Vagina (tissue), 2 donors: ENCODE results near the gene ZGPAT. TPM values are rescaled to one million over a fixed set of nuclear protein-coding genes. Genes with fewer than 3 reads are reported as not detected.
"Not testable (repeated sequence)": the region's sequence is repeated elsewhere in the genome, so short reads cannot be mapped to it uniquely, and the experiment has no call there.

ENCODE experiments used
- DNase-seq, 2 donors: peaks; one replicate each; pipeline ENCODE4 v3.0.0-alpha.2; 2017; ENCODE audit errors: extremely low spot score in 2 of 2
- H3K27ac ChIP-seq: fragments of 200-600 bp; sonication (generic); one replicate; pipeline ENCODE4 v1.5.1; 2019
- H3K27me3 ChIP-seq: fragments of 200-600 bp; sonication (generic); one replicate; pipeline ENCODE4 v1.5.1; 2019
- H3K36me3 ChIP-seq, 2 donors: fragments of 200-600 bp; sonication (generic); one replicate each; pipeline ENCODE4 v1.5.1; 2017 to 2019
- H3K4me1 ChIP-seq: fragments of 200-600 bp; sonication (generic); one replicate; pipeline ENCODE4 v1.5.1; 2019
- H3K4me3 ChIP-seq, 2 donors: fragments of 200-600 bp; sonication (generic); 1 replicate in 1 of 2; 2 replicates in 1 of 2; pipeline ENCODE4 v1.5.1; 2016 to 2019
- H3K9me3 ChIP-seq: fragments of 200-600 bp; sonication (generic); one replicate; pipeline ENCODE4 v1.5.1; 2019
- POLR2A ChIP-seq, 2 donors: fragments of 450-650 bp; IDR thresholded peaks; one replicate each; pipeline ENCODE4 v1.6.1; 2017; ENCODE audit warnings: antibody characterized with exemption in 2 of 2, mild to moderate bottlenecking in 2 of 2, moderate library complexity in 2 of 2
- POLR2AphosphoS5 ChIP-seq, 2 donors: sonication (generic); formaldehyde crosslinking; IDR thresholded peaks; one replicate each; pipeline ENCODE4 v1.9.0; 2017; ENCODE audit warnings: antibody characterized with exemption in 2 of 2, mild to moderate bottlenecking in 2 of 2, low read depth in 1 of 2; ENCODE audit not compliant: insufficient read depth in 1 of 2
- intact Hi-C: fragments of 100-400 bp; cut with DNase I; formaldehyde crosslinking; loops from one replicate; pipeline ENCODE4 v1.15.1; 2023
- total RNA-seq: library from RNA; depleted of rRNA; stranded (reverse); fragments of >200 nt; gene quantifications from one replicate; pipeline ENCODE4 v1.2.3, GENCODE V29; 2016
- TF ChIP-seq, protein P1 (sequence below), 3 experiments: fragments of 450-650 bp in 2 of 3; fragments of 200-600 bp in 1 of 3; sonication (generic) in 1 of 3; IDR thresholded peaks; one replicate each; pipeline ENCODE4 v1.5.1; 2017 to 2019; ENCODE audit warnings: antibody characterized with exemption in 3 of 3, mild to moderate bottlenecking in 2 of 3, moderate library complexity in 2 of 3

Gene ZGPAT
- 30.4 TPM for total RNA-seq

GRCh38 chr20:63707558-63708300 lies at the start of gene ZGPAT, which contains the start of gene ARFRP1:
Gene ZGPAT, plus strand, starts transcription at chr20:63708039. Its CDS starts 542 bp downstream, at chr20:63708581.
Gene ARFRP1, minus strand, starts transcription at chr20:63707976. Its CDS starts 885 bp downstream, at chr20:63707091.
- DNase-seq = no peak
- Histone ChIP-seq H3K4me3 (peak within 1 kb of the TSS; percentile 91 to 93), H3K9me3 (no peaks in the 10 kb centered on the region), H3K4me1 (peaks cover 30% of the 10 kb centered on the region), H3K27me3 (no peaks in the 10 kb centered on the region), H3K36me3 (peaks cover 4 to 32% of the 10 kb centered on the region in 2 donors), H3K27ac (peak within 1 kb of the TSS; percentile 82)
- TF ChIP-seq, protein P1, sequence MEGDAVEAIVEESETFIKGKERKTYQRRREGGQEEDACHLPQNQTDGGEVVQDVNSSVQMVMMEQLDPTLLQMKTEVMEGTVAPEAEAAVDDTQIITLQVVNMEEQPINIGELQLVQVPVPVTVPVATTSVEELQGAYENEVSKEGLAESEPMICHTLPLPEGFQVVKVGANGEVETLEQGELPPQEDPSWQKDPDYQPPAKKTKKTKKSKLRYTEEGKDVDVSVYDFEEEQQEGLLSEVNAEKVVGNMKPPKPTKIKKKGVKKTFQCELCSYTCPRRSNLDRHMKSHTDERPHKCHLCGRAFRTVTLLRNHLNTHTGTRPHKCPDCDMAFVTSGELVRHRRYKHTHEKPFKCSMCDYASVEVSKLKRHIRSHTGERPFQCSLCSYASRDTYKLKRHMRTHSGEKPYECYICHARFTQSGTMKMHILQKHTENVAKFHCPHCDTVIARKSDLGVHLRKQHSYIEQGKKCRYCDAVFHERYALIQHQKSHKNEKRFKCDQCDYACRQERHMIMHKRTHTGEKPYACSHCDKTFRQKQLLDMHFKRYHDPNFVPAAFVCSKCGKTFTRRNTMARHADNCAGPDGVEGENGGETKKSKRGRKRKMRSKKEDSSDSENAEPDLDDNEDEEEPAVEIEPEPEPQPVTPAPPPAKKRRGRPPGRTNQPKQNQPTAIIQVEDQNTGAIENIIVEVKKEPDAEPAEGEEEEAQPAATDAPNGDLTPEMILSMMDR (IDR thresholded peaks at IDR 0.05) = no peak
- TF ChIP-seq POLR2AphosphoS5 (IDR thresholded peaks at IDR 0.05; ENCODE audit: insufficient read depth in 1 of 2, low read depth in 1 of 2) (peak in 1 of 2 donors; percentile 46), POLR2A (IDR thresholded peaks at IDR 0.05) (no peak)
- intact Hi-C loops = no loop called here

DNA sequence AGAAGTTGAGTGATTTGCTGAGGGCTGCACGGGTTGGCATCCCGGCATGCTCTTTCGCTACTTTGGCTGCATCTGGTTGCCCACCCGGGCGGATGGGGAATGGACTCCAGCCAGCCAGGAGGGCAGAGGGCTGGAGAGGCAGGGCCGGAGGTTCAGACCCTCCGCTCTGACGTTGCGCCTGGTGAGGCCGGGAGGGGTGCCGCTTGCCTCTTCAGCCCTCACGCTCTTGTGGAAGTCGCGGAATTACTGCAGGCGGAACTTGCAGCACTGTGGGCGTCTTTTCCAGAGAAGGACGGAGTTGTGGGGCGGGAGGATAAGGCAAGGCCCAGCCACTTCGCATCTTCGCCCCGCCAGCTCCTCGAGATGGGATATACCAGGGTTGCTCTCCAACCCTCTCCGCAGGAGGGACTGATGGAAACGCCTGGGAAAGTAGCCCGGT lies 49.1 kb upstream of the ZGPAT start:
- TF ChIP-seq, protein P1 (IDR thresholded peaks at IDR 0.05) = no peak
- no peak for TF ChIP-seq POLR2A (IDR thresholded peaks at IDR 0.05)
- Histone ChIP-seq H3K4me3 (peak overlapping the region; percentile 81 to 84), H3K27me3 (no peaks in the 10 kb centered on the region), H3K4me1 (peaks cover 26% of the 10 kb centered on the region), H3K36me3 (peaks cover 0 to 18% of the 10 kb centered on the region in 2 donors), H3K27ac (peak overlapping the region; percentile 85), H3K9me3 (no peaks in the 10 kb centered on the region)
- no peak for DNase-seq
- intact Hi-C loops = no loop called here

DNA sequence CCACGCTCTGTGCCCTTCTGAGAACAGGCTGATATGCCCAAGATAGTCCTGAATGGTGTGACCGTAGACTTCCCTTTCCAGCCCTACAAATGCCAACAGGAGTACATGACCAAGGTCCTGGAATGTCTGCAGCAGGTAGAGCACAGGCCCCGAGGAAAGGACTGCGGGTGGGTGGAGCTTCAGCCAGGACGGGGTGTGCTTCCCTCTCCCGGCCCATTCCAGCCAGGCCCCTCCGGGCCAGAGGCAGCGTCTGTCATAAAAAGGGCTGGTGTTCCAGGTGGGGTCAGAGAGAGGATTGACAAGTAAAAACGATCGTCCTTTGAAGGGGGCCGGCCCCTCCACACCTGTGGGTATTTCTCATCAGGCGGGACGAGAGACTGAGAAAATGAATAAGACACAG lies 48.5 kb upstream of the ZGPAT start:
- no peaks in the 10 kb centered on the region for H3K27me3 ChIP-seq
- intact Hi-C loops = no loop called here
- H3K27ac ChIP-seq = peak overlapping the region; percentile 85
- no peak for DNase-seq
- peak overlapping the region; percentile 81 to 84 for H3K4me3 ChIP-seq
- no peak for TF ChIP-seq POLR2A (IDR thresholded peaks at IDR 0.05)
- TF ChIP-seq, protein P1 (IDR thresholded peaks at IDR 0.05) = no peak
- no peak for TF ChIP-seq POLR2AphosphoS5 (IDR thresholded peaks at IDR 0.05; ENCODE audit: insufficient read depth in 1 of 2, low read depth in 1 of 2)
- peaks cover 0 to 18% of the 10 kb centered on the region in 2 donors for H3K36me3 ChIP-seq
- H3K4me1 ChIP-seq = peaks cover 21% of the 10 kb centered on the region
- H3K9me3 ChIP-seq = no peaks in the 10 kb centered on the region

DNA sequence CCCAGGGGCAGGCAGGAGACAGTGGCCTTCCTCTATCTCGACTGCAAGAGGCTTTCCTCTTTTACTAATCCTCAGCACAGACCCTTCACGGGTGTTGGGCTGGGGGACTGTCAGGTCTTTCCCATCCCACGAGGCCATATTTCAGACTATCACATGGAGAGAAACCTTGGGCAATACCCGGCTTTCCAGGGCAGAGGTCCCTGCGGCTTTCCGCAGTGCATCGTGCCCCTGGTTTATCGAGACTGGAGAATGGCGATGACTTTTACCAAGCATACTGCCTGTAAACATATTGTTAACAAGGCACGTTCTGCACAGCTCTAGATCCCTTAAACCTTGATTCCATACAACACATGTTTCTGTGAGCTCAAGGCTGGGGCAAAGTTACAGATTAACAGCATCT lies 47.7 kb upstream of the ZGPAT start:
- H3K27ac ChIP-seq, H3K9me3 ChIP-seq, intact Hi-C loops, H3K27me3 ChIP-seq, DNase-seq, H3K4me3 ChIP-seq: not testable (repeated sequence)
- Histone ChIP-seq H3K36me3 (peaks cover 0 to 18% of the 10 kb centered on the region in 2 donors), H3K4me1 (peaks cover 21% of the 10 kb centered on the region)

GRCh38 chr20:63660622-63661021 lies 47.2 kb upstream of the ZGPAT start:
- Histone ChIP-seq H3K4me3 (no peak overlapping the region), H3K36me3 (peaks cover 0 to 18% of the 10 kb centered on the region in 2 donors), H3K27me3 (no peaks in the 10 kb centered on the region), H3K9me3 (no peaks in the 10 kb centered on the region), H3K27ac (no peak overlapping the region), H3K4me1 (peaks cover 21% of the 10 kb centered on the region)
- intact Hi-C loops = no loop called here
- no peak for TF ChIP-seq POLR2AphosphoS5 (IDR thresholded peaks at IDR 0.05; ENCODE audit: insufficient read depth in 1 of 2, low read depth in 1 of 2)
- TF ChIP-seq POLR2A (IDR thresholded peaks at IDR 0.05) = no peak
- TF ChIP-seq, protein P1 (IDR thresholded peaks at IDR 0.05) = no peak
- no peak for DNase-seq
